Thymus (tissue), 11 donors: ENCODE data around the gene FOXO3. TPM values are rescaled to one million over a fixed set of nuclear protein-coding genes. Genes with fewer than 3 reads are reported as not detected.

ENCODE experiments used
- DNase-seq, 9 donors: peaks; one replicate each; pipeline ENCODE4 v3.0.0-alpha.2; 2013; ENCODE audit warnings: low spot score in 9 of 9, low read depth in 6 of 9, missing footprints in 1 of 9
- H3K27ac ChIP-seq, 2 donors: one replicate each; pipeline ENCODE4 v1.5.1; 2013; ENCODE audit warnings: control low read depth in 1 of 2, low read depth in 1 of 2, low read length in 1 of 2, mild to moderate bottlenecking in 1 of 2, moderate library complexity in 1 of 2
- H3K27me3 ChIP-seq, 2 donors: one replicate each; pipeline ENCODE4 v1.5.1; 2013; ENCODE audit warnings: low read length in 1 of 2; ENCODE audit not compliant: control insufficient read depth in 2 of 2, insufficient read depth in 1 of 2
- H3K36me3 ChIP-seq, 2 donors: one replicate each; pipeline ENCODE4 v1.5.1; 2013; ENCODE audit warnings: low read length in 1 of 2, mild to moderate bottlenecking in 1 of 2, moderate library complexity in 1 of 2; ENCODE audit not compliant: control insufficient read depth in 2 of 2, insufficient read depth in 2 of 2
- H3K4me1 ChIP-seq, 2 donors: one replicate each; pipeline ENCODE4 v1.5.1; 2013; ENCODE audit warnings: low read length in 2 of 2; ENCODE audit not compliant: control insufficient read depth in 2 of 2, insufficient read depth in 2 of 2
- H3K4me3 ChIP-seq, 2 donors: one replicate each; pipeline ENCODE4 v1.5.1; 2013; ENCODE audit warnings: low read length in 2 of 2, control low read depth in 1 of 2, mild to moderate bottlenecking in 1 of 2
- H3K9me3 ChIP-seq, 2 donors: one replicate each; pipeline ENCODE4 v1.5.1; 2013; ENCODE audit warnings: low read length in 1 of 2, mild to moderate bottlenecking in 1 of 2; ENCODE audit not compliant: control insufficient read depth in 2 of 2, insufficient read depth in 1 of 2
- WGBS: extraction: QIAGEN DNeasy Blood & Tissue Kit; methylation state at CpG from one replicate; pipeline ENCODE4 v1.1.7; 2013; 5-methylcytosine and 5-hydroxymethylcytosine counted together
- polyA plus RNA-seq: library from polyadenylated mRNA; stranded (reverse); fragments of 200-250 nt; gene quantifications from one replicate; pipeline ENCODE4 v1.2.3, GENCODE V29; 2013
- total RNA-seq: library from RNA; stranded (reverse); fragments of 120-200 nt; gene quantifications from one replicate; pipeline ENCODE4 v1.2.4, GENCODE V29; 2013
- donor health status: healthy.

The FOXO3 gene
- total and polyA plus RNA-seq, 2 donors = 11.2 to 33.6 TPM

GRCh38 chr6:108711826-108712225, 151.1 kb downstream of the FOXO3 start:
- no peak overlapping the region for H3K4me3 ChIP-seq
- peaks cover 3 to 29% of the 10 kb centered on the region in 2 donors for H3K4me1 ChIP-seq
- WGBS = 89% methylated on average over 5 of the region's 5 CpGs
- H3K27me3 ChIP-seq = no peaks in the 10 kb centered on the region
- H3K27ac ChIP-seq = no peak overlapping the region
- H3K36me3 ChIP-seq = no peaks in the 10 kb centered on the region
- no peaks in the 10 kb centered on the region for H3K9me3 ChIP-seq
- no peak for DNase-seq

- H3K4me3 ChIP-seq = no peak overlapping the region
- WGBS = 87% methylated on average over 2 of the region's 2 CpGs
- peaks cover 3 to 29% of the 10 kb centered on the region in 2 donors for H3K4me1 ChIP-seq
- H3K27me3 ChIP-seq = no peaks in the 10 kb centered on the region
- DNase-seq = no peak
- H3K9me3 ChIP-seq = no peaks in the 10 kb centered on the region
- H3K36me3 ChIP-seq = no peaks in the 10 kb centered on the region
- no peak overlapping the region for H3K27ac ChIP-seq
Measured at GRCh38 chr6:108712946-108713345, 152.2 kb downstream of the FOXO3 start.

GRCh38 chr6:108714101-108714765, 153.5 kb downstream of the FOXO3 start:
- Histone ChIP-seq H3K4me3 (no peak overlapping the region), H3K27me3 (no peaks in the 10 kb centered on the region), H3K4me1 (peaks cover 3 to 29% of the 10 kb centered on the region in 2 donors), H3K36me3 (no peaks in the 10 kb centered on the region), H3K27ac (no peak overlapping the region), H3K9me3 (no peaks in the 10 kb centered on the region)
- peak in 4 of 9 donors; percentile 28 to 62 (median 40) for DNase-seq
- WGBS = 76% methylated on average over 7 of the region's 7 CpGs

GRCh38 chr6:108714766-108715414, 154.2 kb downstream of the FOXO3 start:
- Histone ChIP-seq H3K4me1 (peaks cover 3 to 29% of the 10 kb centered on the region in 2 donors), H3K27ac (no peak overlapping the region), H3K9me3 (no peaks in the 10 kb centered on the region), H3K36me3 (no peaks in the 10 kb centered on the region), H3K27me3 (no peaks in the 10 kb centered on the region), H3K4me3 (no peak overlapping the region)
- 81% methylated on average over 9 of the region's 9 CpGs for WGBS
- DNase-seq = no peak

- Histone ChIP-seq H3K9me3 (no peaks in the 10 kb centered on the region), H3K4me1 (peaks cover 3 to 29% of the 10 kb centered on the region in 2 donors), H3K27ac (no peak overlapping the region), H3K36me3 (no peaks in the 10 kb centered on the region), H3K27me3 (no peaks in the 10 kb centered on the region), H3K4me3 (no peak overlapping the region)
- no peak for DNase-seq
- WGBS = 98% methylated on average over 5 of the region's 5 CpGs
Measured at GRCh38 chr6:108715832-108716231, 155.1 kb downstream of the FOXO3 start.

GRCh38 chr6:108716801-108717791, 156.4 kb downstream of the FOXO3 start:
- 97% methylated on average over 39 of the region's 39 CpGs for WGBS
- DNase-seq = no peak
- Histone ChIP-seq H3K4me3 (no peak overlapping the region), H3K36me3 (no peaks in the 10 kb centered on the region), H3K9me3 (no peaks in the 10 kb centered on the region), H3K4me1 (peaks cover 3 to 29% of the 10 kb centered on the region in 2 donors), H3K27me3 (no peaks in the 10 kb centered on the region), H3K27ac (no peak overlapping the region)

GRCh38 chr6:108719477-108719876, 158.8 kb downstream of the FOXO3 start:
- 98% methylated on average over 3 of the region's 3 CpGs for WGBS
- H3K36me3 ChIP-seq = no peaks in the 10 kb centered on the region
- DNase-seq = no peak

GRCh38 chr6:108720827-108721226, 160.1 kb downstream of the FOXO3 start:
- H3K27me3 ChIP-seq = no peaks in the 10 kb centered on the region
- H3K4me1 ChIP-seq = peaks cover 0 to 1% of the 10 kb centered on the region in 2 donors
- DNase-seq = no peak
- H3K27ac ChIP-seq = no peak overlapping the region
- no peaks in the 10 kb centered on the region for H3K36me3 ChIP-seq
- WGBS = 70% methylated on average over 2 of the region's 2 CpGs
- peaks cover 0 to 4% of the 10 kb centered on the region in 2 donors for H3K9me3 ChIP-seq
- H3K4me3 ChIP-seq = no peak overlapping the region

More at GRCh38 chr6:108719477-108719876, 158.8 kb downstream of the FOXO3 start:
- no peak overlapping the region for H3K27ac ChIP-seq
- no peaks in the 10 kb centered on the region for H3K27me3 ChIP-seq
- no peak overlapping the region for H3K4me3 ChIP-seq
- H3K9me3 ChIP-seq = peaks cover 0 to 4% of the 10 kb centered on the region in 2 donors
- peaks cover 3 to 13% of the 10 kb centered on the region in 2 donors for H3K4me1 ChIP-seq
